B cell (primary cell): Measurements from ENCODE around the gene DCHS2.

Experiments
- CTCF ChIP-seq: fragments of 200-600 bp; IDR thresholded peaks from one replicate; pipeline ENCODE4 v1.8.0; 2022; ENCODE audit warnings: antibody characterized with exemption, mild to moderate bottlenecking
- EZH2 ChIP-seq: IDR thresholded peaks from 2 replicates; pipeline ENCODE4 v1.6.1; 2012; ENCODE audit warnings: borderline replicate concordance, low read depth, mild to moderate bottlenecking, moderate library complexity, low read length; ENCODE audit not compliant: insufficient read depth, poor library complexity, severe bottlenecking

- TF ChIP-seq CTCF, result no peak
- no peak for TF ChIP-seq EZH2
Observed at GRCh38 chr4:154491341-154492271, at the start of gene DCHS2.
